Neural cell (in vitro differentiated cells): ENCODE measurements around the gene CFTR. TPM values are rescaled to one million over a fixed set of nuclear protein-coding genes. Genes with fewer than 3 reads are reported as not detected.

Source experiments
- H2AFZ ChIP-seq: fragments of 200-600, 300-800 bp; sonication (generic), shearing (Covaris generic); 2 replicates; pipeline ENCODE4 v1.6.0; 2014; ENCODE audit warnings: low read depth, mild to moderate bottlenecking, antibody characterized with exemption, low read length, moderate library complexity
- H3F3A ChIP-seq: fragments of 200-600 bp; shearing (Covaris generic); 2 replicates; pipeline ENCODE4 v1.6.1; 2016; ENCODE audit warnings: mild to moderate bottlenecking, moderate library complexity, mixed read lengths, antibody characterized with exemption, low read length; ENCODE audit not compliant: insufficient read depth, poor library complexity, severe bottlenecking
- H3K27ac ChIP-seq: fragments of 200-600, 300-800 bp; sonication (generic), shearing (Covaris generic); 2 replicates; pipeline ENCODE4 v1.5.1; 2014; ENCODE audit warnings: mild to moderate bottlenecking, low read length, moderate library complexity
- H3K27me3 ChIP-seq: fragments of 300-800, 200-600 bp; sonication (generic), shearing (Covaris generic); 2 replicates; pipeline ENCODE4 v1.6.0; 2014; ENCODE audit warnings: mild to moderate bottlenecking, low read depth, low read length, moderate library complexity; ENCODE audit not compliant: insufficient read depth
- H3K36me3 ChIP-seq: fragments of 300-800, 200-600 bp; sonication (generic), shearing (Covaris generic); 2 replicates; pipeline ENCODE4 v1.5.1; 2014; ENCODE audit warnings: mild to moderate bottlenecking, antibody characterized with exemption, low read length, moderate library complexity; ENCODE audit not compliant: insufficient read depth
- H3K4me2 ChIP-seq: fragments of 300-800, 200-600 bp; sonication (generic), shearing (Covaris generic); 2 replicates; pipeline ENCODE4 v1.6.0; 2014; ENCODE audit warnings: mild to moderate bottlenecking, low read length
- H3K4me3 ChIP-seq: fragments of 300-800, 200-600 bp; sonication (generic), shearing (Covaris generic); 2 replicates; pipeline ENCODE4 v1.5.1; 2014; ENCODE audit warnings: mild to moderate bottlenecking, low read length, moderate library complexity
- H3K79me2 ChIP-seq: fragments of 200-600 bp; shearing (Covaris generic); replicated peaks from 2 replicates; pipeline ENCODE4 v1.6.0; 2014; ENCODE audit warnings: mild to moderate bottlenecking, low read length, moderate library complexity; ENCODE audit not compliant: insufficient read depth
- H3K9ac ChIP-seq: fragments of 300-800, 200-600 bp; sonication (generic), shearing (Covaris generic); 2 replicates; pipeline ENCODE4 v1.6.1; 2016; ENCODE audit warnings: mild to moderate bottlenecking, low read length, mixed read lengths
- H3K9me2 ChIP-seq: fragments of 200-600 bp; shearing (Covaris generic); 2 replicates; pipeline ENCODE4 v1.6.1; 2016; ENCODE audit warnings: mild to moderate bottlenecking, low read length, mixed read lengths; ENCODE audit not compliant: insufficient read depth
- H3K9me3 ChIP-seq: fragments of 200-600, 300-800 bp; sonication (generic), shearing (Covaris generic); 2 replicates; pipeline ENCODE4 v1.6.1; 2016; ENCODE audit warnings: mild to moderate bottlenecking, mixed run types, low read length, moderate library complexity, mixed read lengths
- H4K20me1 ChIP-seq: fragments of 200-600 bp; shearing (Covaris generic); 2 replicates; pipeline ENCODE4 v1.6.1; 2016; ENCODE audit warnings: mild to moderate bottlenecking, mixed run types; ENCODE audit not compliant: insufficient read depth
- EP300 ChIP-seq: fragments of 450-650 bp; conservative IDR thresholded peaks from 2 replicates; pipeline ENCODE4 v1.6.1; 2014; ENCODE audit warnings: antibody characterized with exemption, mild to moderate bottlenecking, moderate library complexity; ENCODE audit not compliant: poor library complexity, severe bottlenecking
- EZH2 ChIP-seq: fragments of 200-600, 300-800 bp; shearing (Covaris generic), sonication (generic); IDR thresholded peaks from 2 replicates; pipeline ENCODE4 v1.6.1; 2014; ENCODE audit warnings: antibody characterized with exemption, low read length, borderline replicate concordance, mild to moderate bottlenecking; ENCODE audit not compliant: insufficient read depth, poor library complexity, severe bottlenecking
- MXI1 ChIP-seq: fragments of 450-650 bp; conservative IDR thresholded peaks from 2 replicates; pipeline ENCODE4 v1.6.1; 2014; ENCODE audit warnings: antibody characterized with exemption, mild to moderate bottlenecking; ENCODE audit not compliant: poor library complexity, severe bottlenecking
- POLR2AphosphoS5 ChIP-seq: IDR thresholded peaks from 2 replicates; pipeline ENCODE4 v1.6.1; 2012
- RAD21 ChIP-seq: fragments of 450-650 bp; conservative IDR thresholded peaks from 2 replicates; pipeline ENCODE4 v1.6.1; 2014; ENCODE audit warnings: antibody characterized with exemption, mild to moderate bottlenecking, moderate library complexity
- SMC3 ChIP-seq: fragments of 450-650 bp; conservative IDR thresholded peaks from 2 replicates; pipeline ENCODE4 v1.6.1; 2014; ENCODE audit warnings: antibody characterized with exemption, mild to moderate bottlenecking, moderate library complexity; ENCODE audit not compliant: poor library complexity
- TAF1 ChIP-seq: IDR thresholded peaks from 2 replicates; pipeline ENCODE4 v1.6.1; 2012; ENCODE audit warnings: low read depth
- polyA plus RNA-seq: library from polyadenylated mRNA; depleted of rRNA; stranded (reverse); fragments of >200 nt; gene quantifications from 2 replicates; pipeline ENCODE4 v1.2.3, GENCODE V29; 2014
- TF ChIP-seq, protein P1 (sequence below): IDR thresholded peaks from 2 replicates; pipeline ENCODE4 v1.6.1; 2012; ENCODE audit warnings: borderline replicate concordance
- TF ChIP-seq, protein P2 (sequence below): fragments of 450-650 bp; IDR thresholded peaks from 2 replicates; pipeline ENCODE4 v1.5.1; 2014; ENCODE audit warnings: antibody characterized with exemption, mild to moderate bottlenecking, moderate library complexity; ENCODE audit not compliant: poor library complexity, severe bottlenecking

The CFTR gene
- polyA plus RNA-seq, 1 donor from 2014 or later: not detected

- no peaks in the 10 kb centered on the region for H4K20me1 ChIP-seq
- no peaks in the 10 kb centered on the region for H3K27me3 ChIP-seq
- H3K4me2 ChIP-seq: no peak overlapping the region
- H2AFZ ChIP-seq: no peak overlapping the region
- H3F3A ChIP-seq: no peaks in the 10 kb centered on the region
- H3K27ac ChIP-seq: no peak overlapping the region
- no peak overlapping the region for H3K9ac ChIP-seq
- H3K4me3 ChIP-seq: no peak overlapping the region
- no peaks in the 10 kb centered on the region for H3K79me2 ChIP-seq
- H3K9me3 ChIP-seq: no peaks in the 10 kb centered on the region
- H3K9me2 ChIP-seq: no peaks in the 10 kb centered on the region
- no peaks in the 10 kb centered on the region for H3K36me3 ChIP-seq
- TF ChIP-seq, protein P1, sequence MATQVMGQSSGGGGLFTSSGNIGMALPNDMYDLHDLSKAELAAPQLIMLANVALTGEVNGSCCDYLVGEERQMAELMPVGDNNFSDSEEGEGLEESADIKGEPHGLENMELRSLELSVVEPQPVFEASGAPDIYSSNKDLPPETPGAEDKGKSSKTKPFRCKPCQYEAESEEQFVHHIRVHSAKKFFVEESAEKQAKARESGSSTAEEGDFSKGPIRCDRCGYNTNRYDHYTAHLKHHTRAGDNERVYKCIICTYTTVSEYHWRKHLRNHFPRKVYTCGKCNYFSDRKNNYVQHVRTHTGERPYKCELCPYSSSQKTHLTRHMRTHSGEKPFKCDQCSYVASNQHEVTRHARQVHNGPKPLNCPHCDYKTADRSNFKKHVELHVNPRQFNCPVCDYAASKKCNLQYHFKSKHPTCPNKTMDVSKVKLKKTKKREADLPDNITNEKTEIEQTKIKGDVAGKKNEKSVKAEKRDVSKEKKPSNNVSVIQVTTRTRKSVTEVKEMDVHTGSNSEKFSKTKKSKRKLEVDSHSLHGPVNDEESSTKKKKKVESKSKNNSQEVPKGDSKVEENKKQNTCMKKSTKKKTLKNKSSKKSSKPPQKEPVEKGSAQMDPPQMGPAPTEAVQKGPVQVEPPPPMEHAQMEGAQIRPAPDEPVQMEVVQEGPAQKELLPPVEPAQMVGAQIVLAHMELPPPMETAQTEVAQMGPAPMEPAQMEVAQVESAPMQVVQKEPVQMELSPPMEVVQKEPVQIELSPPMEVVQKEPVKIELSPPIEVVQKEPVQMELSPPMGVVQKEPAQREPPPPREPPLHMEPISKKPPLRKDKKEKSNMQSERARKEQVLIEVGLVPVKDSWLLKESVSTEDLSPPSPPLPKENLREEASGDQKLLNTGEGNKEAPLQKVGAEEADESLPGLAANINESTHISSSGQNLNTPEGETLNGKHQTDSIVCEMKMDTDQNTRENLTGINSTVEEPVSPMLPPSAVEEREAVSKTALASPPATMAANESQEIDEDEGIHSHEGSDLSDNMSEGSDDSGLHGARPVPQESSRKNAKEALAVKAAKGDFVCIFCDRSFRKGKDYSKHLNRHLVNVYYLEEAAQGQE: no peak
- no peak for TF ChIP-seq POLR2AphosphoS5
- no peak for TF ChIP-seq MXI1
- TF ChIP-seq RAD21: no peak
- no peak for TF ChIP-seq EZH2
- TF ChIP-seq EP300: no peak
- no peak for TF ChIP-seq TAF1
- TF ChIP-seq, protein P2, sequence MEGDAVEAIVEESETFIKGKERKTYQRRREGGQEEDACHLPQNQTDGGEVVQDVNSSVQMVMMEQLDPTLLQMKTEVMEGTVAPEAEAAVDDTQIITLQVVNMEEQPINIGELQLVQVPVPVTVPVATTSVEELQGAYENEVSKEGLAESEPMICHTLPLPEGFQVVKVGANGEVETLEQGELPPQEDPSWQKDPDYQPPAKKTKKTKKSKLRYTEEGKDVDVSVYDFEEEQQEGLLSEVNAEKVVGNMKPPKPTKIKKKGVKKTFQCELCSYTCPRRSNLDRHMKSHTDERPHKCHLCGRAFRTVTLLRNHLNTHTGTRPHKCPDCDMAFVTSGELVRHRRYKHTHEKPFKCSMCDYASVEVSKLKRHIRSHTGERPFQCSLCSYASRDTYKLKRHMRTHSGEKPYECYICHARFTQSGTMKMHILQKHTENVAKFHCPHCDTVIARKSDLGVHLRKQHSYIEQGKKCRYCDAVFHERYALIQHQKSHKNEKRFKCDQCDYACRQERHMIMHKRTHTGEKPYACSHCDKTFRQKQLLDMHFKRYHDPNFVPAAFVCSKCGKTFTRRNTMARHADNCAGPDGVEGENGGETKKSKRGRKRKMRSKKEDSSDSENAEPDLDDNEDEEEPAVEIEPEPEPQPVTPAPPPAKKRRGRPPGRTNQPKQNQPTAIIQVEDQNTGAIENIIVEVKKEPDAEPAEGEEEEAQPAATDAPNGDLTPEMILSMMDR: no peak
- TF ChIP-seq SMC3: no peak
These were observed 224.2 kb downstream of the CFTR start for GRCh38 chr7:117704063-117704462.

- H3K4me2 ChIP-seq: no peak overlapping the region
- H3K4me3 ChIP-seq: no peak overlapping the region
- no peaks in the 10 kb centered on the region for H3F3A ChIP-seq
- H3K9me3 ChIP-seq: no peaks in the 10 kb centered on the region
- no peak overlapping the region for H2AFZ ChIP-seq
- H3K9me2 ChIP-seq: no peaks in the 10 kb centered on the region
- no peaks in the 10 kb centered on the region for H3K27me3 ChIP-seq
- H3K79me2 ChIP-seq: no peaks in the 10 kb centered on the region
- H3K9ac ChIP-seq: no peak overlapping the region
- no peaks in the 10 kb centered on the region for H3K36me3 ChIP-seq
- H3K27ac ChIP-seq: no peak overlapping the region
- TF ChIP-seq SMC3: no peak
- no peak for TF ChIP-seq EP300
- no peak for TF ChIP-seq RAD21
- TF ChIP-seq, protein P1: no peak
- TF ChIP-seq EZH2: no peak
- no peaks in the 10 kb centered on the region for H4K20me1 ChIP-seq
These were observed 225.8 kb downstream of the CFTR start for GRCh38 chr7:117705630-117706029.
